IMR-90 (cell line): ENCODE measurements around the gene TAF10.

Experiments
- BHLHE40 ChIP-seq: fragments of 150-350 bp; IDR thresholded peaks from 2 replicates; pipeline ENCODE4 v1.6.1; 2016; ENCODE audit warnings: mild to moderate bottlenecking, low read depth, low read length
- CEBPB ChIP-seq: IDR thresholded peaks from 2 replicates; pipeline ENCODE4 v1.6.1; 2012; ENCODE audit warnings: low read depth, low read length, improper control_type of control experiment
- CTCF ChIP-seq: conservative IDR thresholded peaks from 2 replicates; pipeline ENCODE4 v1.5.1; 2012; ENCODE audit warnings: mild to moderate bottlenecking, low read depth, low read length, improper control_type of control experiment
- ELK1 ChIP-seq: fragments of 150-350 bp; IDR thresholded peaks from 2 replicates; pipeline ENCODE4 v1.6.1; 2016; ENCODE audit warnings: low read depth, mild to moderate bottlenecking, low read length, moderate library complexity, borderline replicate concordance
- MXI1 ChIP-seq: IDR thresholded peaks from 2 replicates; pipeline ENCODE4 v1.6.1; 2012; ENCODE audit warnings: low read depth, mild to moderate bottlenecking, low read length, moderate library complexity, borderline replicate concordance
- NFE2L2 ChIP-seq: fragments of 150-350 bp; IDR thresholded peaks from 2 replicates; pipeline ENCODE4 v1.6.1; 2016; ENCODE audit warnings: low read depth, mild to moderate bottlenecking, low read length
- POLR2A ChIP-seq: IDR thresholded peaks from 2 replicates; pipeline ENCODE4 v1.6.1; 2012; ENCODE audit warnings: mild to moderate bottlenecking, low read depth, low read length
- RAD21 ChIP-seq: IDR thresholded peaks from 2 replicates; pipeline ENCODE4 v1.6.1; 2012; ENCODE audit warnings: low read length, improper control_type of control experiment
- RFX5 ChIP-seq: IDR thresholded peaks from 2 replicates; pipeline ENCODE4 v1.8.0; 2012; ENCODE audit warnings: low read depth, mild to moderate bottlenecking, low read length, moderate library complexity
- SMC3 ChIP-seq: fragments of 150-350 bp; IDR thresholded peaks from 2 replicates; pipeline ENCODE4 v1.6.1; 2016; ENCODE audit warnings: low read depth, mild to moderate bottlenecking, antibody characterized with exemption, low read length, moderate library complexity

GRCh38 chr11:6622261-6623171 is 10.5 kb upstream of the TAF10 start:
- TF ChIP-seq CTCF = no peak
- TF ChIP-seq RAD21 = no peak
- TF ChIP-seq POLR2A = no peak
- no peak for TF ChIP-seq RFX5
- no peak for TF ChIP-seq SMC3
- no peak for TF ChIP-seq NFE2L2
- no peak for TF ChIP-seq ELK1
- no peak for TF ChIP-seq MXI1
- no peak for TF ChIP-seq CEBPB
- no peak for TF ChIP-seq BHLHE40
